Esophagus squamous epithelium (tissue), 4 donors: ENCODE data around the gene CRELD2.

ENCODE experiments used
- CTCF ChIP-seq, 6 experiments: fragments of 450-650 bp in 4 of 6; fragments of 200-600 bp in 2 of 6; sonication (generic) in 2 of 6; IDR thresholded peaks; one replicate each; pipeline ENCODE4 v1.5.1; 2016 to 2019; ENCODE audit warnings: antibody characterized with exemption in 6 of 6, mild to moderate bottlenecking in 4 of 6, moderate library complexity in 4 of 6
- POLR2A ChIP-seq, 4 donors: fragments of 450-650 bp; IDR thresholded peaks; one replicate each; pipeline ENCODE4 v1.6.1; 2017; ENCODE audit warnings: antibody characterized with exemption in 4 of 4, mild to moderate bottlenecking in 4 of 4, moderate library complexity in 3 of 4

GRCh38 chr22:49878206-49878605 is 40.2 kb upstream of the CRELD2 start:
- TF ChIP-seq POLR2A (IDR thresholded peaks at IDR 0.05) = no peak
- TF ChIP-seq CTCF (IDR thresholded peaks at IDR 0.05) = no peak
